Measurements from ENCODE around the gene DGKI.

- TF ChIP-seq CTCF (IDR thresholded peaks at IDR 0.05; ENCODE audit: insufficient read depth, low read length, poor library complexity, severe bottlenecking) (no peak), EZH2phosphoT487 (conservative IDR thresholded peaks at IDR 0.05; ENCODE audit: low read length) (no peak)
These were observed 315.1 kb downstream of the DGKI start for GRCh38 chr7:137531671-137532070.
